Progenitor cell of endocrine pancreas (in vitro differentiated cells): ENCODE measurements around the gene DDX23. TPM values are rescaled to one million over a fixed set of nuclear protein-coding genes. Genes with fewer than 3 reads are reported as not detected.
A peak's percentile ranks its signal among the peaks of the same experiment; 100 is the strongest.

Source experiments
- DNase-seq: peaks from one replicate; pipeline ENCODE4 v3.0.0; 2021; ENCODE audit warnings: low spot score; ENCODE audit not compliant: unreplicated experiment
- H3K27ac Mint-ChIP-seq: 2 replicates; pipeline ENCODE4 v1.8.0; 2021; ENCODE audit warnings: mild to moderate bottlenecking, moderate library complexity, mixed read lengths
- H3K27me3 Mint-ChIP-seq: 2 replicates; pipeline ENCODE4 v1.8.0; 2021; ENCODE audit warnings: mixed read lengths
- H3K36me3 Mint-ChIP-seq: 2 replicates; pipeline ENCODE4 v1.8.0; 2022; ENCODE audit warnings: mixed read lengths; ENCODE audit not compliant: insufficient read depth
- H3K4me1 Mint-ChIP-seq: 2 replicates; pipeline ENCODE4 v1.8.0; 2021; ENCODE audit warnings: low read depth, mixed read lengths
- H3K4me3 Mint-ChIP-seq: 2 replicates; pipeline ENCODE4 v1.8.0; 2021; ENCODE audit warnings: low read depth, mild to moderate bottlenecking, moderate library complexity, mixed read lengths
- H3K9me3 Mint-ChIP-seq: 2 replicates; pipeline ENCODE4 v1.8.0; 2021; ENCODE audit warnings: low read depth, mixed read lengths
- total RNA-seq: library from RNA; stranded (reverse); gene quantifications from 2 replicates; pipeline ENCODE4 v1.2.1, GENCODE V29; 2021
- TF ChIP-seq, protein P1 (sequence below): fragments of 200-600 bp; sonication (generic); IDR thresholded peaks from one replicate; pipeline ENCODE4 v1.5.0; 2021; ENCODE audit warnings: antibody characterized with exemption, mild to moderate bottlenecking; ENCODE audit not compliant: unreplicated experiment

The DDX23 gene
- total RNA-seq, 1 donor from 2014 or later: 129 TPM

DNA sequence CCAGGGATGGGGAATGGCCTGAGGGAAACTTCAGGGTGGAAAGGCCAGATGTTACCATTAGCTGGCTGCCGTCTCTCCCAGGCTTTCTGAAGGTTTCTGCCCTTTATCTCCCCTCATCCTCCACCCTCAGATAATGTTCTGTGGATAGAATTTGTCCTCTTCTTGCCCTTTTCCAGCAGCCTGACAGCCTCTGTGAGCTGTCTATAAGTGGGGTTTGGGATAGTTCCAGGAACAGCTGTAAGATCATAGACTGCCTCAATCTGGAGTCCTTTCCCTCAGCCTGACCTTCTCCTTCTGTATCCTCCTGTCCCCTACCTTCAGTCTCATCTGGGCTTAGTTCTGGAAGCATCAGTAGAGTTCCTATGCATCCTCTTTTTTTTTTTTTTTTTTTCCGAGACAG lies 16.5 kb upstream of the DDX23 start:
- no peaks in the 10 kb centered on the region for H3K27me3 Mint-ChIP-seq
- no peaks in the 10 kb centered on the region for H3K36me3 Mint-ChIP-seq
- no peak overlapping the region for H3K4me3 Mint-ChIP-seq
- no peaks in the 10 kb centered on the region for H3K9me3 Mint-ChIP-seq
- DNase-seq: no peak
- no peak overlapping the region for H3K27ac Mint-ChIP-seq
- peaks cover 23% of the 10 kb centered on the region for H3K4me1 Mint-ChIP-seq
- TF ChIP-seq, protein P1, sequence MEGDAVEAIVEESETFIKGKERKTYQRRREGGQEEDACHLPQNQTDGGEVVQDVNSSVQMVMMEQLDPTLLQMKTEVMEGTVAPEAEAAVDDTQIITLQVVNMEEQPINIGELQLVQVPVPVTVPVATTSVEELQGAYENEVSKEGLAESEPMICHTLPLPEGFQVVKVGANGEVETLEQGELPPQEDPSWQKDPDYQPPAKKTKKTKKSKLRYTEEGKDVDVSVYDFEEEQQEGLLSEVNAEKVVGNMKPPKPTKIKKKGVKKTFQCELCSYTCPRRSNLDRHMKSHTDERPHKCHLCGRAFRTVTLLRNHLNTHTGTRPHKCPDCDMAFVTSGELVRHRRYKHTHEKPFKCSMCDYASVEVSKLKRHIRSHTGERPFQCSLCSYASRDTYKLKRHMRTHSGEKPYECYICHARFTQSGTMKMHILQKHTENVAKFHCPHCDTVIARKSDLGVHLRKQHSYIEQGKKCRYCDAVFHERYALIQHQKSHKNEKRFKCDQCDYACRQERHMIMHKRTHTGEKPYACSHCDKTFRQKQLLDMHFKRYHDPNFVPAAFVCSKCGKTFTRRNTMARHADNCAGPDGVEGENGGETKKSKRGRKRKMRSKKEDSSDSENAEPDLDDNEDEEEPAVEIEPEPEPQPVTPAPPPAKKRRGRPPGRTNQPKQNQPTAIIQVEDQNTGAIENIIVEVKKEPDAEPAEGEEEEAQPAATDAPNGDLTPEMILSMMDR: no peak

DNA sequence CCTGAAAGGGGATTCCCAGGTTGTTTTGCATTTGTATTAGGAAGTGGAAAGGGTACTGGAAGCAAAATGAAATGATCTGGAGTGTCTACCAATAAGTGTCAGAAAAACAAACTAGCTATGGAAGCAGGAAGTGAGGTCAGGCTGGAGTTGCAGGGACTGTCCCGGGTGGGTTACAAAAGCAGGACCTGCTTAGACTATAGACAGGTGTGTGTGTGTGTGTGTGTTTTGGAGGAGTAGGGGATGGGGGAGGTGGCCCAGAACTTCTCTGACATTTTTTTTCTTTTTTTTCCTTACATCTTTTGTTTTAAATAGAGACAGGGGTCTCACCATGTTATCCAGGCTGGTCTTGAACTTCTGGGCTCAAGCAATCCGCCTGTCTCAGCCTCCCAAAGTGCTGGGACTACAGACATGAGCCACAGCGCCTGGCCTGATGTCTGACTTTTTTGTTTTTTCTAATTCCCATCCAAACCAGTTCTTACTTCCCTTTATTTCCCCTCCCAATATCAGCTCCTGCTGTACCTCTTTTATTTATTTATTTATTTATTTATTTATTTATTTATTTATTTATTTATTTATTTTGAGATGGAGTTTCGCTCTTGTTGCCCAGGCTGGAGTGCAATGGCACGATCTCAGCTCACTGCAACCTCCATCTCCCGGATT lies 14.2 kb upstream of the DDX23 start:
- Mint-ChIP-seq H3K4me1 (peaks cover 27% of the 10 kb centered on the region), H3K9me3 (no peaks in the 10 kb centered on the region), H3K27ac (peak overlapping the region; percentile 93), H3K36me3 (peaks cover 3% of the 10 kb centered on the region), H3K27me3 (no peaks in the 10 kb centered on the region), H3K4me3 (peak overlapping the region; percentile 89)
- no peak for DNase-seq
- TF ChIP-seq, protein P1: no peak

DNA sequence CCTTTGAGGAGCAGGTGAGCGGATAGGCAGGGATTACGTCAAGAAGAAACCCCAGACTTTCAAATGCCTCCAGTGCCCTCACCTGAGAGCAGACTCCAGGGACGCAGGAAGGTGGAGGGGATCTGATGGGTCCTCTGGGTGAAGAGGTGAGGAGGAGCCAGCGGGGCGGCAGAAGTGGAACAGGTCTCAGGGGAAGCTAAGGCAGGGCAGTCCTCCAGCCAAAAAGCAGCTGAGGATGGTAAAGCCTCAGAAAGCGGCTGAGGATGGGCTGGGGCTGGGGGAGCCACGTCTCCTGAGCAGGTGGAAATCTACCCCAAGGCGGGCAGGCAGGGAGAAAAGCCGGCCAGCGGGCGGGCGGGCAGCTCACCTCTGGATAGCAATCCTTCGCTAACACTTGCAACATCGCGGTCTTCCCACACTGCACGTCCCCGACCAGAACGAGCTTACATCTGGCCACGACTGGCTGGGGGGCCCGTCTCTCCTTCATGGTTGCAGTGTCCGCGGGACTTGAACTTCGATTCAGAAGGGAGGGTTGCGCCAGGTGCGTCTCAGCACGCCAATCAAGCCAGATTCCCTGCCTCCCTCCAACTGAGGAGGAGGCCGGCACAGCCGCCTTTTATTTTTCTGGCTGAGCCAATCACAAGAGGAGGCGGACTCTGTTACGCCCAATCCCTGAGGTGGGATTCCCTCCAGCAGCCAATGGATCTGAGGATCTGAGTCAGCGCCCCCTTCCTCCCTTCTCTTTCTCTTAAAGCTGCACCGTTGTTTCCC lies 13.5 kb upstream of the DDX23 start, which contains the start of gene RND1:
RND1 (minus strand) TSS at position 590 of the 771 bp plus-strand sequence; CDS start at position 487, 103 bp downstream.
- no peaks in the 10 kb centered on the region for H3K27me3 Mint-ChIP-seq
- H3K4me3 Mint-ChIP-seq: peak within 1 kb of the TSS; percentile 89
- TF ChIP-seq, protein P1: peak; percentile 21
- H3K36me3 Mint-ChIP-seq: peaks cover 7% of the 10 kb centered on the region
- peaks cover 27% of the 10 kb centered on the region for H3K4me1 Mint-ChIP-seq
- peak within 1 kb of the TSS; percentile 93 for H3K27ac Mint-ChIP-seq
- peak; percentile 81 for DNase-seq
- H3K9me3 Mint-ChIP-seq: no peaks in the 10 kb centered on the region

DNA sequence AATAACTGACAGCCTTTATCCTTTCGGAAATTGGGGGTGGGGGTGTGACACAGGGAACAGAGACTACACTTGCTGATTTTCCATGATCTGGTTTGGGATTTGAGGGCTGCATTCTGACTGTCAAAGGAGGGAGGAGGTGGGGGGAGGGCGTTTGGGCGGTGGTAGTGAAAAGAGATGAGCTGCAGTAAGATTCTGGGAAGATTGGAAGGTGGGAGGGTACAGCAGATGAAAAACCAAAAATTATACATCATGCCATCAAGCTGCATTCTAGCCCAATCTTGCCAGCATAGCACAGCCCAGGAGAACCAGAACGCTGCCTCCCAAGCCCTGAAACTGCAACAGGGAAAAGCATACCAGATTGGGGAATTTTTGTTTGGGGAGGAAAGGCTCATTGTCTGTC lies 11.3 kb upstream of the DDX23 start:
- TF ChIP-seq, protein P1: no peak
- Mint-ChIP-seq H3K4me1 (peaks cover 27% of the 10 kb centered on the region), H3K27ac (no peak overlapping the region), H3K4me3 (peak overlapping the region; percentile 89), H3K27me3 (no peaks in the 10 kb centered on the region), H3K36me3 (peaks cover 8% of the 10 kb centered on the region), H3K9me3 (no peaks in the 10 kb centered on the region)
- no peak for DNase-seq

DNA sequence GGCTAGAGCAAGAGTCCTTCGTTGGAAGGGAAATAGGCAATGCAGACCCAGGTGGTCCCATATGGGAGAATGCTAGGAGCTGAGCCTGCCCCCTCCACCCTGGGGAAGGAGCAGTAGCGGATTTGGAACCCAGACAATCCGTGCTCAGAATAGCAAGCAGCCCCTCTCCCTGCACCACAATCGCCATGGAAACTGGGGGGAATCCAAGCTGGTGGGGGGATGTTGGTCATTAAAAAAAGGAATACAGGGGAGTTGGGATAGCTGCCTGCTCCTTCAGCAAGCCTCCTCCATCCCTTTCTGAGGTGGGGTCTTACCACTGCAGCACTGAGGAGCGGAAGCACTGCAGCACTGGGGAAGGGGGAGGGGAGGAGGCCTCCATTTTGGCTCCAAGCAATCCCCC lies 10.8 kb upstream of the DDX23 start:
- Mint-ChIP-seq H3K27ac (no peak overlapping the region), H3K27me3 (no peaks in the 10 kb centered on the region), H3K4me3 (peak overlapping the region; percentile 11), H3K36me3 (peaks cover 9% of the 10 kb centered on the region), H3K9me3 (no peaks in the 10 kb centered on the region), H3K4me1 (peaks cover 27% of the 10 kb centered on the region)
- no peak for DNase-seq
- TF ChIP-seq, protein P1: no peak
